Mesenchymal stem cell (in vitro differentiated cells and primary cell): ENCODE data around the gene MYO6.

Experiments
- DNase-seq: peaks from one replicate; pipeline ENCODE4 v3.0.0-alpha.2; 2013
- H2AFZ ChIP-seq: one replicate; pipeline ENCODE4 v1.6.1; 2013; ENCODE audit warnings: low read depth, mild to moderate bottlenecking, control low read depth, inconsistent platforms, low read length, moderate library complexity
- H2AK5ac ChIP-seq: 2 replicates; pipeline ENCODE4 v1.6.1; 2013; ENCODE audit warnings: low read length, moderate library complexity, mild to moderate bottlenecking, inconsistent platforms; ENCODE audit not compliant: severe bottlenecking
- H2BK120ac ChIP-seq: one replicate; pipeline ENCODE4 v1.6.1; 2013; ENCODE audit warnings: low read depth, mild to moderate bottlenecking, inconsistent platforms, low read length, moderate library complexity
- H2BK12ac ChIP-seq, 2 experiments: one replicate each; pipeline ENCODE4 v1.6.1; 2013; ENCODE audit warnings: inconsistent platforms in 2 of 2, low read length in 2 of 2, mild to moderate bottlenecking in 2 of 2, moderate library complexity in 2 of 2, control low read depth in 1 of 2
- H2BK15ac ChIP-seq: one replicate; pipeline ENCODE4 v1.6.1; 2013; ENCODE audit warnings: mild to moderate bottlenecking, low read depth, inconsistent platforms; ENCODE audit not compliant: poor library complexity, severe bottlenecking
- H2BK5ac ChIP-seq: 2 replicates; pipeline ENCODE4 v1.6.1; 2013; ENCODE audit warnings: low read depth, mild to moderate bottlenecking, low read length, control low read depth, inconsistent platforms; ENCODE audit not compliant: poor library complexity, severe bottlenecking
- H3K14ac ChIP-seq, 2 experiments: one replicate each; pipeline ENCODE4 v1.6.1; 2013; ENCODE audit warnings: inconsistent platforms in 2 of 2, low read length in 2 of 2, control low read depth in 1 of 2, mild to moderate bottlenecking in 1 of 2, moderate library complexity in 1 of 2
- H3K18ac ChIP-seq, 2 experiments: one replicate each; pipeline ENCODE4 v1.6.1; 2013; ENCODE audit warnings: inconsistent platforms in 2 of 2, low read length in 2 of 2, control low read depth in 1 of 2, low read depth in 1 of 2, mild to moderate bottlenecking in 1 of 2
- H3K23ac ChIP-seq, 2 experiments: one replicate each; pipeline ENCODE4 v1.6.1; 2013; ENCODE audit warnings: inconsistent platforms in 2 of 2, low read length in 2 of 2, mild to moderate bottlenecking in 2 of 2, moderate library complexity in 2 of 2, control low read depth in 1 of 2
- H3K27ac ChIP-seq: 2 replicates; pipeline ENCODE4 v1.5.1; 2013; ENCODE audit warnings: mild to moderate bottlenecking, moderate library complexity, low read length, control low read depth, inconsistent platforms; ENCODE audit not compliant: poor library complexity, severe bottlenecking
- H3K27me3 ChIP-seq, 2 experiments: 2 replicates each; pipeline versions ENCODE4 v1.6.1 to v1.7.0; 2013; ENCODE audit warnings: low read length in 2 of 2, mild to moderate bottlenecking in 2 of 2, moderate library complexity in 2 of 2, control low read depth in 1 of 2, inconsistent platforms in 1 of 2; ENCODE audit not compliant: control insufficient read depth in 1 of 2, insufficient read depth in 1 of 2
- H3K36me3 ChIP-seq, 2 experiments: 2 replicates each; pipeline versions ENCODE4 v1.6.1 to v1.7.0; 2013; ENCODE audit warnings: low read length in 2 of 2, control low read depth in 1 of 2, inconsistent platforms in 1 of 2, low read depth in 1 of 2, mild to moderate bottlenecking in 1 of 2; ENCODE audit not compliant: insufficient read depth in 2 of 2, control insufficient read depth in 1 of 2
- H3K4ac ChIP-seq, 2 experiments: one replicate each; pipeline ENCODE4 v1.6.1; 2013; ENCODE audit warnings: inconsistent platforms in 2 of 2, low read length in 2 of 2, mild to moderate bottlenecking in 2 of 2, moderate library complexity in 2 of 2, control low read depth in 1 of 2, low read depth in 1 of 2
- H3K4me1 ChIP-seq: 2 replicates; pipeline ENCODE4 v1.6.1; 2013; ENCODE audit warnings: low read depth, low read length, control low read depth; ENCODE audit not compliant: control insufficient read depth, insufficient read depth
- H3K4me2 ChIP-seq: 2 replicates; pipeline ENCODE4 v1.6.1; 2013; ENCODE audit warnings: low read length, mild to moderate bottlenecking, inconsistent platforms; ENCODE audit not compliant: poor library complexity, severe bottlenecking
- H3K4me3 ChIP-seq, 2 experiments: 2 replicates each; pipeline versions ENCODE4 v1.5.1 to v1.7.0; 2013; ENCODE audit warnings: low read length in 2 of 2, mild to moderate bottlenecking in 2 of 2, control low read depth in 1 of 2, low read depth in 1 of 2; ENCODE audit not compliant: insufficient read depth in 1 of 2
- H3K79me1 ChIP-seq: replicated peaks from 2 replicates; pipeline ENCODE4 v1.6.1; 2013; ENCODE audit warnings: mild to moderate bottlenecking, control low read depth, low read length, inconsistent platforms; ENCODE audit not compliant: poor library complexity, severe bottlenecking
- H3K9ac ChIP-seq: 2 replicates; pipeline ENCODE4 v1.7.0; 2013; ENCODE audit warnings: mild to moderate bottlenecking, low read length, moderate library complexity
- H3K9me3 ChIP-seq: 2 replicates; pipeline ENCODE4 v1.7.0; 2013; ENCODE audit warnings: mild to moderate bottlenecking, low read length; ENCODE audit not compliant: control insufficient read depth
- H4K8ac ChIP-seq: one replicate; pipeline ENCODE4 v1.6.1; 2013; ENCODE audit warnings: inconsistent platforms, mild to moderate bottlenecking, low read length, moderate library complexity
- H4K91ac ChIP-seq: one replicate; pipeline ENCODE4 v1.6.1; 2013; ENCODE audit warnings: mild to moderate bottlenecking, low read length, inconsistent platforms
- WGBS: methylation state at CpG from one replicate; pipeline ENCODE4 v1.1.7; 2013; ENCODE audit warnings: mixed read lengths; 5-methylcytosine and 5-hydroxymethylcytosine counted together

Gene MYO6

GRCh38 chr6:75818098-75818855, 69.2 kb downstream of the MYO6 start:
- Histone ChIP-seq H2BK12ac (no peak overlapping the region), H2AK5ac (no peak overlapping the region), H3K4ac (no peak overlapping the region), H3K9ac (peak overlapping the region; percentile 6), H3K4me3 (no peak overlapping the region), H2BK15ac (no peak overlapping the region), H3K27me3 (no peaks in the 10 kb centered on the region), H4K8ac (no peak overlapping the region), H3K4me2 (no peak overlapping the region), H3K27ac (no peak overlapping the region), H3K79me1 (peaks cover 24% of the 10 kb centered on the region), H3K36me3 (peaks cover 6 to 7% of the 10 kb centered on the region in 2 experiments), H3K23ac (no peak overlapping the region), H2BK5ac (no peak overlapping the region), H3K14ac (no peak overlapping the region), H3K4me1 (peaks cover 2% of the 10 kb centered on the region), H4K91ac (no peak overlapping the region), H3K18ac (no peak overlapping the region), H3K9me3 (no peaks in the 10 kb centered on the region), H2BK120ac (no peak overlapping the region), H2AFZ (no peak overlapping the region)
- peak; percentile 28 for DNase-seq
- WGBS, result 100% methylated on average over 1 of the region's 1 CpG

GRCh38 chr6:75819776-75820487, 70.9 kb downstream of the MYO6 start:
- no peak overlapping the region for H3K14ac ChIP-seq
- no peak overlapping the region for H3K4me3 ChIP-seq
- DNase-seq, result no peak
- H2AK5ac ChIP-seq, result no peak overlapping the region
- H2BK15ac ChIP-seq, result no peak overlapping the region
- peaks cover 0 to 13% of the 10 kb centered on the region in 2 experiments for H3K36me3 ChIP-seq
- H2BK5ac ChIP-seq, result no peak overlapping the region
- H3K4me1 ChIP-seq, result no peaks in the 10 kb centered on the region
- no peak overlapping the region for H3K27ac ChIP-seq
- H3K79me1 ChIP-seq, result peaks cover 21% of the 10 kb centered on the region
- no peak overlapping the region for H2AFZ ChIP-seq
- H2BK120ac ChIP-seq, result no peak overlapping the region
- H3K9me3 ChIP-seq, result no peaks in the 10 kb centered on the region
- H3K9ac ChIP-seq, result no peak overlapping the region
- no peak overlapping the region for H3K18ac ChIP-seq
- H4K91ac ChIP-seq, result no peak overlapping the region
- no peak overlapping the region for H3K23ac ChIP-seq
- no peak overlapping the region for H4K8ac ChIP-seq
- H3K27me3 ChIP-seq, result no peaks in the 10 kb centered on the region
- H3K4me2 ChIP-seq, result no peak overlapping the region
- H3K4ac ChIP-seq, result no peak overlapping the region
- H2BK12ac ChIP-seq, result no peak overlapping the region
- WGBS, result 91% methylated on average over 3 of the region's 5 CpGs

GRCh38 chr6:75824160-75824559, 75.1 kb downstream of the MYO6 start:
- Histone ChIP-seq H3K36me3 (peaks cover 0 to 19% of the 10 kb centered on the region in 2 experiments), H3K4ac (no peak overlapping the region), H4K91ac (no peak overlapping the region), H3K4me3 (no peak overlapping the region), H3K9ac (no peak overlapping the region), H2BK12ac (no peak overlapping the region), H3K27ac (no peak overlapping the region), H2BK5ac (no peak overlapping the region), H3K79me1 (peaks cover 16% of the 10 kb centered on the region), H2BK120ac (no peak overlapping the region), H2AK5ac (no peak overlapping the region), H3K27me3 (no peaks in the 10 kb centered on the region), H3K4me1 (no peaks in the 10 kb centered on the region), H3K23ac (no peak overlapping the region), H2AFZ (no peak overlapping the region), H3K18ac (no peak overlapping the region), H4K8ac (no peak overlapping the region), H3K14ac (no peak overlapping the region), H3K4me2 (no peak overlapping the region), H2BK15ac (no peak overlapping the region), H3K9me3 (no peaks in the 10 kb centered on the region)
- DNase-seq, result no peak

- no peaks in the 10 kb centered on the region for H3K27me3 ChIP-seq
- H3K27ac ChIP-seq, result no peak overlapping the region
- H3K4ac ChIP-seq, result no peak overlapping the region
- no peak overlapping the region for H2AK5ac ChIP-seq
- H3K4me1 ChIP-seq, result no peaks in the 10 kb centered on the region
- no peak overlapping the region for H2AFZ ChIP-seq
- no peak overlapping the region for H4K91ac ChIP-seq
- DNase-seq, result no peak
- H3K23ac ChIP-seq, result no peak overlapping the region
- no peak overlapping the region for H3K4me2 ChIP-seq
- H2BK5ac ChIP-seq, result no peak overlapping the region
- H3K9ac ChIP-seq, result no peak overlapping the region
- H3K4me3 ChIP-seq, result no peak overlapping the region
- no peak overlapping the region for H3K14ac ChIP-seq
- no peak overlapping the region for H2BK120ac ChIP-seq
- 96% methylated on average over 1 of the region's 1 CpG for WGBS
- H3K36me3 ChIP-seq, result peaks cover 0 to 19% of the 10 kb centered on the region in 2 experiments
- H3K18ac ChIP-seq, result no peak overlapping the region
- peaks cover 17% of the 10 kb centered on the region for H3K79me1 ChIP-seq
- H2BK12ac ChIP-seq, result no peak overlapping the region
- no peak overlapping the region for H4K8ac ChIP-seq
- H2BK15ac ChIP-seq, result no peak overlapping the region
- H3K9me3 ChIP-seq, result no peaks in the 10 kb centered on the region
Observed at GRCh38 chr6:75827163-75827562, 78.1 kb downstream of the MYO6 start.
